ENCODE results near the gene MUC15. TPM values are rescaled to one million over a fixed set of nuclear protein-coding genes. Genes with fewer than 3 reads are reported as not detected.

MUC15 gene
- polyA plus RNA-seq, 1 of the 3 experiments (the other 2 are of a cell fraction): not detected

DNA sequence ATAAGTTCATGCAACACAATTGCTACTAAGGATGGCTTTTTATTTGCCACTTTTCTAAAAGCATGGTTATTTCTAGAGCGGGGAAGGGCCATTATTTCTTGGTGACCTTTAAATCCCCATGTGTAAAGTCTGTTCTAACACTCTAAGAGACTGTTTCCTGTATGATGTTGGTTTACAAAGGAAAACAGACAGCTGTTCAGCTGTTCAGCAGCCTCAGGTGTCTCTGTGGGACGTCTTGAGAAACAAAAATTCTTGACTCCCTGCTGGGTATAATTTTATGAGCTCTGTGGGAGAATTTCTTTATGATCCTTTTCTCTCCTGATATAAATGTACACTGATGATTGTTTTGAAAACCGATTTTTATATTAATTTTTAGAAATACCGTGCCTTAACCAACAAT lies 13.9 kb downstream of the MUC15 start:
- H3K4me1 ChIP-seq (ENCODE audit: control insufficient read depth in 1 of 2, insufficient read depth in 2 of 2, low read depth in 1 of 2, low read length in 1 of 2): peaks cover 0 to 13% of the 10 kb centered on the region in 2 experiments; a peak in 1 of 4 replicates
- DNase-seq: no peak
- WGBS (ENCODE audit: low lambda C conversion rate): 56% methylated on average over 4 of the region's 4 CpGs
- H3K79me2 ChIP-seq (ENCODE audit: insufficient read depth): no peaks in the 10 kb centered on the region; the same call in 1 of the 2 replicates
- H3K36me3 ChIP-seq (replicated peaks in 1 of 2; ENCODE audit: control insufficient read depth in 1 of 2, insufficient read depth in 2 of 2, low read length in 1 of 2): no peaks in the 10 kb centered on the region
- no peak overlapping the region for H3K4me3 ChIP-seq (ENCODE audit: low read depth in 2 of 2, low read length in 1 of 2)
- TF ChIP-seq TEAD4 (IDR thresholded peaks at IDR 0.05; ENCODE audit: borderline replicate concordance, insufficient read depth): no peak
- TF ChIP-seq, protein P1, sequence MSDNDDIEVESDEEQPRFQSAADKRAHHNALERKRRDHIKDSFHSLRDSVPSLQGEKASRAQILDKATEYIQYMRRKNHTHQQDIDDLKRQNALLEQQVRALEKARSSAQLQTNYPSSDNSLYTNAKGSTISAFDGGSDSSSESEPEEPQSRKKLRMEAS (IDR thresholded peaks at IDR 0.05; ENCODE audit: low read depth): no peak
- TF ChIP-seq, protein P2, sequence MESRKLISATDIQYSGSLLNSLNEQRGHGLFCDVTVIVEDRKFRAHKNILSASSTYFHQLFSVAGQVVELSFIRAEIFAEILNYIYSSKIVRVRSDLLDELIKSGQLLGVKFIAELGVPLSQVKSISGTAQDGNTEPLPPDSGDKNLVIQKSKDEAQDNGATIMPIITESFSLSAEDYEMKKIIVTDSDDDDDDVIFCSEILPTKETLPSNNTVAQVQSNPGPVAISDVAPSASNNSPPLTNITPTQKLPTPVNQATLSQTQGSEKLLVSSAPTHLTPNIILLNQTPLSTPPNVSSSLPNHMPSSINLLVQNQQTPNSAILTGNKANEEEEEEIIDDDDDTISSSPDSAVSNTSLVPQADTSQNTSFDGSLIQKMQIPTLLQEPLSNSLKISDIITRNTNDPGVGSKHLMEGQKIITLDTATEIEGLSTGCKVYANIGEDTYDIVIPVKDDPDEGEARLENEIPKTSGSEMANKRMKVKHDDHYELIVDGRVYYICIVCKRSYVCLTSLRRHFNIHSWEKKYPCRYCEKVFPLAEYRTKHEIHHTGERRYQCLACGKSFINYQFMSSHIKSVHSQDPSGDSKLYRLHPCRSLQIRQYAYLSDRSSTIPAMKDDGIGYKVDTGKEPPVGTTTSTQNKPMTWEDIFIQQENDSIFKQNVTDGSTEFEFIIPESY (IDR thresholded peaks at IDR 0.05; ENCODE audit: borderline replicate concordance, low read depth): no peak
- TF ChIP-seq, protein P3, sequence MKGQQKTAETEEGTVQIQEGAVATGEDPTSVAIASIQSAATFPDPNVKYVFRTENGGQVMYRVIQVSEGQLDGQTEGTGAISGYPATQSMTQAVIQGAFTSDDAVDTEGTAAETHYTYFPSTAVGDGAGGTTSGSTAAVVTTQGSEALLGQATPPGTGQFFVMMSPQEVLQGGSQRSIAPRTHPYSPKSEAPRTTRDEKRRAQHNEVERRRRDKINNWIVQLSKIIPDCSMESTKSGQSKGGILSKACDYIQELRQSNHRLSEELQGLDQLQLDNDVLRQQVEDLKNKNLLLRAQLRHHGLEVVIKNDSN (IDR thresholded peaks at IDR 0.05; ENCODE audit: borderline replicate concordance, low read depth): no peak
- TF ChIP-seq, protein P4, sequence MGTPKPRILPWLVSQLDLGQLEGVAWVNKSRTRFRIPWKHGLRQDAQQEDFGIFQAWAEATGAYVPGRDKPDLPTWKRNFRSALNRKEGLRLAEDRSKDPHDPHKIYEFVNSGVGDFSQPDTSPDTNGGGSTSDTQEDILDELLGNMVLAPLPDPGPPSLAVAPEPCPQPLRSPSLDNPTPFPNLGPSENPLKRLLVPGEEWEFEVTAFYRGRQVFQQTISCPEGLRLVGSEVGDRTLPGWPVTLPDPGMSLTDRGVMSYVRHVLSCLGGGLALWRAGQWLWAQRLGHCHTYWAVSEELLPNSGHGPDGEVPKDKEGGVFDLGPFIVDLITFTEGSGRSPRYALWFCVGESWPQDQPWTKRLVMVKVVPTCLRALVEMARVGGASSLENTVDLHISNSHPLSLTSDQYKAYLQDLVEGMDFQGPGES (IDR thresholded peaks at IDR 0.05; ENCODE audit: low read depth, low read length): no peak
- no peak for TF ChIP-seq MEF2A (IDR thresholded peaks at IDR 0.05; ENCODE audit: borderline replicate concordance, low read depth)
- TF ChIP-seq SMC3 (IDR thresholded peaks at IDR 0.05; ENCODE audit: low read depth, low read length): no peak
- TF ChIP-seq EZH2phosphoT487 (IDR thresholded peaks at IDR 0.05; ENCODE audit: borderline replicate concordance, low read depth): no peak
- no peak for TF ChIP-seq TAF1 (IDR thresholded peaks at IDR 0.05; ENCODE audit: borderline replicate concordance, low read depth, low read length)
- no peak for TF ChIP-seq YY1 (IDR thresholded peaks at IDR 0.05; ENCODE audit: low read depth)
- no peak for TF ChIP-seq FOXJ3 (CRISPR knock-in tag; IDR thresholded peaks at IDR 0.05)
- TF ChIP-seq JUND (IDR thresholded peaks at IDR 0.05): no peak
- TF ChIP-seq RXRA (IDR thresholded peaks at IDR 0.05; ENCODE audit: borderline replicate concordance, low read depth): no peak
- no peak for TF ChIP-seq FOSL2 (IDR thresholded peaks at IDR 0.05; ENCODE audit: borderline replicate concordance, low read depth)
- no peak for TF ChIP-seq NRF1 (IDR thresholded peaks at IDR 0.05; ENCODE audit: low read depth, low read length)
- TF ChIP-seq RAD21 (IDR thresholded peaks at IDR 0.05; ENCODE audit: low read length): no peak
- TF ChIP-seq, protein P5, sequence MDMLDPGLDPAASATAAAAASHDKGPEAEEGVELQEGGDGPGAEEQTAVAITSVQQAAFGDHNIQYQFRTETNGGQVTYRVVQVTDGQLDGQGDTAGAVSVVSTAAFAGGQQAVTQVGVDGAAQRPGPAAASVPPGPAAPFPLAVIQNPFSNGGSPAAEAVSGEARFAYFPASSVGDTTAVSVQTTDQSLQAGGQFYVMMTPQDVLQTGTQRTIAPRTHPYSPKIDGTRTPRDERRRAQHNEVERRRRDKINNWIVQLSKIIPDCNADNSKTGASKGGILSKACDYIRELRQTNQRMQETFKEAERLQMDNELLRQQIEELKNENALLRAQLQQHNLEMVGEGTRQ (IDR thresholded peaks at IDR 0.05; ENCODE audit: borderline replicate concordance, low read depth, low read length): no peak
- TF ChIP-seq MXI1 (IDR thresholded peaks at IDR 0.05; ENCODE audit: low read depth, low read length): no peak
- no peak for TF ChIP-seq FOXM1 (IDR thresholded peaks at IDR 0.05; ENCODE audit: low read depth)
- H4K20me1 ChIP-seq (ENCODE audit: insufficient read depth): no peaks in the 10 kb centered on the region
- POLR2A ChIA-PET: no interaction called here
- H3K9me2 ChIP-seq: no peaks in the 10 kb centered on the region
- H2AFZ ChIP-seq (ENCODE audit: low read depth): no peak overlapping the region
- no peaks in the 10 kb centered on the region for H3K27me3 ChIP-seq (ENCODE audit: insufficient read depth)
- no peak overlapping the region for H3K9ac ChIP-seq
- CTCF ChIA-PET: interaction anchor here (1.4 kb wide), 1 partner anchor 260 kb away, joined by 3 read pairs; no protein-coding TSS in a partner anchor
- H3K4me2 ChIP-seq: no peak overlapping the region
- H3F3A ChIP-seq (replicated peaks; ENCODE audit: insufficient read depth): no peaks in the 10 kb centered on the region
- H3K9me3 ChIP-seq: no peaks in the 10 kb centered on the region
- H3K27ac ChIP-seq (ENCODE audit: low read depth in 2 of 2, low read length in 1 of 2): no peak overlapping the region

All from SK-N-SH (cell line).